ENCODE data around the gene CAMK4.
"Not testable (repeated sequence)": the region's sequence is repeated elsewhere in the genome, so short reads cannot be mapped to it uniquely, and the experiment has no call there.

The CAMK4 gene

GRCh38 chr5:111320953-111321352 is 96.8 kb downstream of the CAMK4 start:
- no peak for DNase-seq

GRCh38 chr5:111321376-111321775 is 97.2 kb downstream of the CAMK4 start:
- no peak for DNase-seq

GRCh38 chr5:111326551-111326950 is 102.4 kb downstream of the CAMK4 start:
- no peak for DNase-seq

- no peak for DNase-seq
Measured at GRCh38 chr5:111337133-111337532, 112.9 kb downstream of the CAMK4 start.

GRCh38 chr5:111337688-111338087 is 113.5 kb downstream of the CAMK4 start:
- DNase-seq: no peak

GRCh38 chr5:111345731-111346130 is 121.5 kb downstream of the CAMK4 start:
- DNase-seq: no peak

GRCh38 chr5:111347021-111347420 is 122.8 kb downstream of the CAMK4 start:
- DNase-seq: no peak

GRCh38 chr5:111348661-111349329 is 124.6 kb downstream of the CAMK4 start:
- DNase-seq: no peak

GRCh38 chr5:111349429-111349828 is 125.2 kb downstream of the CAMK4 start:
- no peak for DNase-seq

- no peak for DNase-seq
Measured at GRCh38 chr5:111353035-111353434, 128.9 kb downstream of the CAMK4 start.

- DNase-seq: not testable (repeated sequence)
Measured at GRCh38 chr5:111358726-111359125, 134.5 kb downstream of the CAMK4 start.

- DNase-seq: no peak
Measured at GRCh38 chr5:111360173-111360572, 136.0 kb downstream of the CAMK4 start.

- no peak for DNase-seq
Measured at GRCh38 chr5:111364992-111365391, 140.8 kb downstream of the CAMK4 start.

GRCh38 chr5:111366388-111366787 is 142.2 kb downstream of the CAMK4 start:
- no peak for DNase-seq

GRCh38 chr5:111367115-111367514 is 142.9 kb downstream of the CAMK4 start:
- no peak for DNase-seq

- no peak for DNase-seq
Measured at GRCh38 chr5:111372799-111373198, 148.6 kb downstream of the CAMK4 start.

- DNase-seq: no peak
Measured at GRCh38 chr5:111374380-111374779, 150.2 kb downstream of the CAMK4 start.

- no peak for DNase-seq
Measured at GRCh38 chr5:111375645-111376044, 151.5 kb downstream of the CAMK4 start.

GRCh38 chr5:111377306-111377705 is 153.1 kb downstream of the CAMK4 start:
- DNase-seq: no peak

- DNase-seq: no peak
Measured at GRCh38 chr5:111379391-111379816, 155.2 kb downstream of the CAMK4 start.

GRCh38 chr5:111383288-111383970 is 159.2 kb downstream of the CAMK4 start:
- DNase-seq: no peak

- no peak for DNase-seq
Measured at GRCh38 chr5:111384220-111384619, 160.0 kb downstream of the CAMK4 start.

- no peak for DNase-seq
Measured at GRCh38 chr5:111385051-111385450, 160.9 kb downstream of the CAMK4 start.

- DNase-seq: no peak
Measured at GRCh38 chr5:111385970-111386831, 162.0 kb downstream of the CAMK4 start.
